WTC11 (cell line): ENCODE data around the gene PKIG. TPM values are rescaled to one million over a fixed set of nuclear protein-coding genes. Genes with fewer than 3 reads are reported as not detected.

ENCODE experiments used
- ATAC-seq: fragments of 200-7000 bp; cut with Tn5 transposase; 2 replicates; pipeline ENCODE4 v1.10.0; 2021; ENCODE audit warnings: mild to moderate bottlenecking, moderate library complexity
- CTCF ChIA-PET: fragments of 300-600 bp; sonication (Branson Sonifier 250); formaldehyde crosslinking; loops from one replicate; lab custom pipeline; 2021; ENCODE audit warnings: antibody characterized with exemption; lab: Charles Lee
- POLR2A ChIA-PET: fragments of 350-600 bp; sonication (Branson Sonifier 250); formaldehyde crosslinking; loops from one replicate; lab custom pipeline; 2021; ENCODE audit warnings: antibody characterized with exemption; lab: Charles Lee
- DNase-seq: peaks from one replicate; pipeline ENCODE4 v3.0.0; 2021; ENCODE audit warnings: low spot score
- H3K27ac Mint-ChIP-seq: 2 replicates; pipeline ENCODE4 v1.8.0; 2021; ENCODE audit warnings: mixed read lengths
- H3K27me3 Mint-ChIP-seq: 2 replicates; pipeline ENCODE4 v1.8.0; 2021; ENCODE audit warnings: low read depth, mild to moderate bottlenecking, moderate library complexity, mixed read lengths
- H3K36me3 Mint-ChIP-seq: 2 replicates; pipeline ENCODE4 v1.8.0; 2021; ENCODE audit warnings: mixed read lengths
- H3K4me1 Mint-ChIP-seq: 2 replicates; pipeline ENCODE4 v1.8.0; 2022; ENCODE audit warnings: mixed read lengths
- H3K4me3 Mint-ChIP-seq: 2 replicates; pipeline ENCODE4 v1.8.0; 2021; ENCODE audit warnings: mild to moderate bottlenecking, moderate library complexity, mixed read lengths
- H3K9me3 Mint-ChIP-seq: 2 replicates; pipeline ENCODE4 v1.8.0; 2021; ENCODE audit warnings: mixed read lengths
- ATF3 ChIP-seq: sonication (generic); formaldehyde crosslinking; conservative IDR thresholded peaks from 2 replicates; pipeline ENCODE4 v1.8.1; 2022; ENCODE audit warnings: mild to moderate bottlenecking, missing genetic modification reagents
- CBFB ChIP-seq: sonication (generic); formaldehyde crosslinking; IDR thresholded peaks from 2 replicates; pipeline ENCODE4 v1.8.1; 2022; ENCODE audit warnings: mild to moderate bottlenecking, low read depth, missing genetic modification reagents
- ETV6 ChIP-seq: sonication (generic); formaldehyde crosslinking; IDR thresholded peaks from 2 replicates; pipeline ENCODE4 v1.8.1; 2022; ENCODE audit warnings: mild to moderate bottlenecking, missing genetic modification reagents
- FOXK1 ChIP-seq: sonication (generic); formaldehyde crosslinking; IDR thresholded peaks from 2 replicates; pipeline ENCODE4 v1.8.0; 2022; ENCODE audit warnings: mild to moderate bottlenecking, moderate library complexity, missing genetic modification reagents
- GABPB1 ChIP-seq: sonication (generic); formaldehyde crosslinking; IDR thresholded peaks from 2 replicates; pipeline ENCODE4 v1.8.1; 2023; ENCODE audit warnings: mild to moderate bottlenecking, missing genetic modification reagents
- GRHL2 ChIP-seq: fragments of 250-450 bp; sonication (Bioruptor Pico); IDR thresholded peaks from 2 replicates; pipeline ENCODE4 v1.8.0; 2022; ENCODE audit warnings: mild to moderate bottlenecking, moderate library complexity; ENCODE audit not compliant: insufficient replicate concordance, severe bottlenecking
- JUN ChIP-seq: sonication (generic); formaldehyde crosslinking; IDR thresholded peaks from 2 replicates; pipeline ENCODE4 v1.8.0; 2023; ENCODE audit warnings: mild to moderate bottlenecking, missing genetic modification reagents
- NR3C1 ChIP-seq: sonication (generic); formaldehyde crosslinking; conservative IDR thresholded peaks from 2 replicates; pipeline ENCODE4 v1.8.1; 2023; ENCODE audit warnings: low read depth, mild to moderate bottlenecking, missing genetic modification reagents
- OVOL2 ChIP-seq: fragments of 250-450 bp; sonication (Bioruptor Pico); IDR thresholded peaks from 2 replicates; pipeline ENCODE4 v1.9.0; 2021; ENCODE audit warnings: mild to moderate bottlenecking, borderline replicate concordance
- PREB ChIP-seq: sonication (generic); formaldehyde crosslinking; IDR thresholded peaks from 2 replicates; pipeline ENCODE4 v1.8.1; 2022; ENCODE audit warnings: mild to moderate bottlenecking, missing genetic modification reagents, moderate library complexity, borderline replicate concordance
- PRRX2 ChIP-seq: fragments of 250-450 bp; sonication (Bioruptor Pico); IDR thresholded peaks from 2 replicates; pipeline ENCODE4 v1.8.0; 2021; ENCODE audit warnings: mild to moderate bottlenecking
- SMAD3 ChIP-seq: sonication (generic); formaldehyde crosslinking; IDR thresholded peaks from 2 replicates; pipeline ENCODE4 v1.8.0; 2022; ENCODE audit warnings: missing genetic modification reagents, mild to moderate bottlenecking, borderline replicate concordance
- STAT6 ChIP-seq: sonication (generic); formaldehyde crosslinking; conservative IDR thresholded peaks from 2 replicates; pipeline ENCODE4 v1.8.1; 2023; ENCODE audit warnings: mild to moderate bottlenecking, low read depth, missing genetic modification reagents, moderate library complexity
- TEAD1 ChIP-seq: sonication (generic); formaldehyde crosslinking; IDR thresholded peaks from 2 replicates; pipeline ENCODE4 v1.8.0; 2022; ENCODE audit warnings: mild to moderate bottlenecking, missing genetic modification reagents
- ZBTB21 ChIP-seq: sonication (generic); formaldehyde crosslinking; IDR thresholded peaks from 2 replicates; pipeline ENCODE4 v1.8.1; 2023; ENCODE audit warnings: mild to moderate bottlenecking, missing genetic modification reagents, borderline replicate concordance
- ZMAT4 ChIP-seq: fragments of 250-450 bp; sonication (Bioruptor Pico); IDR thresholded peaks from 2 replicates; pipeline ENCODE4 v1.9.0; 2021; ENCODE audit warnings: mild to moderate bottlenecking
- ZNF281 ChIP-seq: sonication (generic); formaldehyde crosslinking; IDR thresholded peaks from 2 replicates; pipeline ENCODE4 v1.8.0; 2023; ENCODE audit warnings: mild to moderate bottlenecking, missing genetic modification reagents
- ZNF317 ChIP-seq: sonication (generic); formaldehyde crosslinking; IDR thresholded peaks from 2 replicates; pipeline ENCODE4 v1.8.1; 2023; ENCODE audit warnings: low read depth, mild to moderate bottlenecking, moderate library complexity, missing genetic modification reagents, borderline replicate concordance
- ZNF396 ChIP-seq: fragments of 250-450 bp; sonication (Bioruptor Pico); IDR thresholded peaks from 2 replicates; pipeline ENCODE4 v1.8.0; 2021; ENCODE audit warnings: mild to moderate bottlenecking, moderate library complexity, borderline replicate concordance
- ZNF671 ChIP-seq: fragments of 250-450 bp; sonication (Bioruptor Pico); IDR thresholded peaks from 2 replicates; pipeline ENCODE4 v1.8.0; 2021; ENCODE audit warnings: mild to moderate bottlenecking
- total RNA-seq: library from RNA; stranded (reverse); gene quantifications from 3 replicates; pipeline ENCODE4 v1.2.3, GENCODE V29; 2021

The PKIG gene
- total RNA-seq, 1 experiment from 2014 or later, result 22.7 TPM

GRCh38 chr20:44637522-44638372, 55.4 kb downstream of the PKIG start (continued):
- TF ChIP-seq FOXK1 (CRISPR knock-in tag), result no peak
- no peak for TF ChIP-seq ZNF671 (CRISPR knock-in tag)
- TF ChIP-seq TEAD1, result no peak
- TF ChIP-seq GRHL2 (CRISPR knock-in tag), result no peak
- TF ChIP-seq JUN (CRISPR knock-in tag), result no peak
- TF ChIP-seq ZNF281 (CRISPR knock-in tag), result no peak
- TF ChIP-seq CBFB, result no peak
- no peak for TF ChIP-seq PREB (CRISPR knock-in tag)
- TF ChIP-seq PRRX2 (CRISPR knock-in tag), result no peak
- TF ChIP-seq ATF3 (CRISPR knock-in tag), result no peak
- TF ChIP-seq ETV6 (CRISPR knock-in tag), result no peak
- no peak for TF ChIP-seq OVOL2 (CRISPR knock-in tag)
- TF ChIP-seq ZNF396 (CRISPR knock-in tag), result no peak

GRCh38 chr20:44640522-44640921, 58.1 kb downstream of the PKIG start:
- Mint-ChIP-seq H3K4me3 (no peak overlapping the region), H3K27me3 (no peaks in the 10 kb centered on the region; the same call in 1 of the 2 replicates), H3K36me3 (peaks cover 20% of the 10 kb centered on the region), H3K27ac (no peak overlapping the region), H3K9me3 (peaks cover 10% of the 10 kb centered on the region), H3K4me1 (peaks cover 41% of the 10 kb centered on the region)
- ATAC-seq, result no peak
- no peak for DNase-seq
- TF ChIP-seq ZBTB21 (no peak), SMAD3 (no peak), NR3C1 (CRISPR knock-in tag) (no peak), TEAD1 (no peak), GABPB1 (no peak), ZNF317 (CRISPR knock-in tag) (no peak), ZMAT4 (no peak), STAT6 (CRISPR knock-in tag) (no peak)
- POLR2A ChIA-PET, result no interaction called here
- CTCF ChIA-PET, result no interaction called here
